Central memory CD8-positive, alpha-beta T cell (primary cell): ENCODE results near the gene MYH11.
"Not testable (repeated sequence)": the region's sequence is repeated elsewhere in the genome, so short reads cannot be mapped to it uniquely, and the experiment has no call there.

Experiments
- ATAC-seq: fragments of 150-1000 bp; cut with Tn5 transposase; replicated peaks from 2 replicates; pipeline ENCODE4 v1.10.0; 2022; ENCODE audit warnings: mild to moderate bottlenecking, moderate FRiP score, moderate number of reproducible peaks; ENCODE audit not compliant: poor library complexity, severe bottlenecking; ENCODE audit errors: extremely low read depth
- DNase-seq, 2 donors: peaks; one replicate each; pipeline ENCODE4 v3.0.0; 2021; ENCODE audit warnings: low spot score in 2 of 2
- H3K27ac Mint-ChIP-seq: one replicate; pipeline ENCODE4 v1.8.0; 2022; ENCODE audit warnings: low read depth, mild to moderate bottlenecking, moderate library complexity, mixed read lengths
- H3K27me3 Mint-ChIP-seq: one replicate; pipeline ENCODE4 v1.8.0; 2022; ENCODE audit warnings: mixed read lengths
- H3K36me3 Mint-ChIP-seq: one replicate; pipeline ENCODE4 v1.8.0; 2022; ENCODE audit warnings: mild to moderate bottlenecking, moderate library complexity, mixed read lengths; ENCODE audit not compliant: insufficient read depth
- H3K4me1 Mint-ChIP-seq: one replicate; pipeline ENCODE4 v1.8.0; 2022; ENCODE audit warnings: mixed read lengths
- H3K4me3 Mint-ChIP-seq: one replicate; pipeline ENCODE4 v1.8.0; 2022; ENCODE audit warnings: mild to moderate bottlenecking, moderate library complexity, mixed read lengths
- H3K9me3 Mint-ChIP-seq: one replicate; pipeline ENCODE4 v1.8.0; 2022; ENCODE audit warnings: mixed read lengths

Gene MYH11

DNA sequence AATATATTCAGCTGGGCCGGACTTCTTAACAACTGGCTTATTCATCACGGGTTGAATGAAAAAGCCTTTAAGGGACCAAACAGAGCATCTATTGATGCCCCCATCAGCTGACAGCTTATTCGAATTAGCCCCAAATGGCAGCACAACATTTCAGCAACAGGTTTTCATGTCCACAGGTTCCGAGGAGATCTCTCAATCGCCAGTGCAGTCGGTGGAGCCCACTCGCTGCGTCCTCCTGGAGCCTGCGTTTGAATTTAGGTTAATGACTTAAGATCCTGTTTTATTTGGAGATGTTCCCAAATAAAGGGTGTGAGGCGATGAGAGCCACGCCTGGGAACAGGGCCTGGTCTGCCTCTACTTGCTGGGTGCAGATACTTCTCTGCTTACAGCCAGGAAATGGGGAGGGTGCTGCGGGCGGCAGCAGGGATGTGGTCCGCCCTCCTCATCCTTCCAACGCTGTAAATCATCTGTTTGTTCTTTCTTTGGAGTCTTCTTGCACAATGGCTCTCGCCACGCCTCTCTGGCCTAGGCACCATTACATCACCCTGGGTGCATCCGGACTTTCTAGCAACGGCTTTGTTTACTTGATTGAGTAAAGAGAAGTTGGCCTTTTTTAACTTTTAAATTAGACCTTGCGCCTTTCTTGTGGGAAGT, 184.2 kb downstream of the MYH11 start:
- H3K4me1 Mint-ChIP-seq = peaks cover 24% of the 10 kb centered on the region
- H3K36me3 Mint-ChIP-seq = peaks cover 63% of the 10 kb centered on the region
- H3K4me3 Mint-ChIP-seq = peak overlapping the region; percentile 29
- ATAC-seq (peak; percentile 81), DNase-seq (peak; percentile 29 to 45)
- H3K9me3 Mint-ChIP-seq = no peaks in the 10 kb centered on the region
- H3K27me3 Mint-ChIP-seq = no peaks in the 10 kb centered on the region
- peak overlapping the region; percentile 79 for H3K27ac Mint-ChIP-seq

DNA sequence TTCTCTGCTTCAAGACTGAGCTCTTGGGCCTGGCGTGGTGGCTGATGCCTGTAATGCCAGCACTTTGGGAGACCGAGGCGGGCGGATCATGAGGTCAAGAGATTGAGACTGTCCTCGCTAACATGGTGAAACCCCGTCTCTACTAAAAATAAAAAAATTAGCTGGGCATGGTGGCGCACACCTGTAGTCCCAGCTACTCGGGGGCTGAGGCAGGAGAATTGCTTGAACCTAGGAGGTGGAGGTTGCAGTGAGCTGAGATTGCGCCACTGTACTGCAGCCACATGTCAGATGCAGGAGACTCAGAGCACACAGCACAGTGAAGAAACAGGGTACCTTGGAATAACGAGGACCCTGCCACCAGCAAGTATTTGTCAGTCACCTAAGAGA, 184.7 kb downstream of the MYH11 start:
- Mint-ChIP-seq H3K36me3 (peaks cover 67% of the 10 kb centered on the region), H3K4me1 (peaks cover 24% of the 10 kb centered on the region), H3K27ac (peak overlapping the region; percentile 79)
- not testable (repeated sequence) for ATAC-seq, H3K4me3 Mint-ChIP-seq, H3K9me3 Mint-ChIP-seq, DNase-seq, H3K27me3 Mint-ChIP-seq

DNA sequence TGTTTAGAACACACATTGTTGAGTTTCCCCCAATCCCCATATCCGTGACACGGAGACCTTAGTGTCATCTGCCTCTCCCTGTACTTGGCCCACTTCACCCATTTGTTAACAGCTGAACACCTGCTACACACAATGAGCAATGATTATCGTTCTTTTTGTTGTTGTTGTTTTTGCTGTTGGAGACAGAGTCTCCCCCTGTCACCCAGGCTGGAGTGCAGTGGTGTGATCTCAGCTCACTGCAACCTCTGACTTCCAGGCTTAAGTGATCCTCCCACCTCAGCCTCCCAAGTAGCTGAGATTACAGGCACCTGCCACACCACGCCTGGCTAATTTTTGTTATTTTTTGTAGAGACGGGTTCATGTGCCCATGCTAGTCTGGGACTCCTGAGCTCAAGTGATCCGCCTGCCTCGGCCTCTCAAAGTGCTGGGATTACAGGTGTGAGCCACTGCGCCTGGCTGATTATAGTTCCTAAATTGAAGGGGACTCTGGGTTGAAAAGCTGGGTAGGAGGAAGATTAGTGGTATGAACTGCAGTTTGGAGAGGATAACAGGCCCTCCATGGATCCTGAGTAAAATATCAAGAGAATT, 185.2 kb downstream of the MYH11 start:
- ATAC-seq (no peak), DNase-seq (no peak)
- peak overlapping the region; percentile 79 for H3K27ac Mint-ChIP-seq
- no peak overlapping the region for H3K4me3 Mint-ChIP-seq
- peaks cover 68% of the 10 kb centered on the region for H3K36me3 Mint-ChIP-seq
- H3K4me1 Mint-ChIP-seq = peaks cover 24% of the 10 kb centered on the region
- H3K9me3 Mint-ChIP-seq = no peaks in the 10 kb centered on the region
- no peaks in the 10 kb centered on the region for H3K27me3 Mint-ChIP-seq

DNA sequence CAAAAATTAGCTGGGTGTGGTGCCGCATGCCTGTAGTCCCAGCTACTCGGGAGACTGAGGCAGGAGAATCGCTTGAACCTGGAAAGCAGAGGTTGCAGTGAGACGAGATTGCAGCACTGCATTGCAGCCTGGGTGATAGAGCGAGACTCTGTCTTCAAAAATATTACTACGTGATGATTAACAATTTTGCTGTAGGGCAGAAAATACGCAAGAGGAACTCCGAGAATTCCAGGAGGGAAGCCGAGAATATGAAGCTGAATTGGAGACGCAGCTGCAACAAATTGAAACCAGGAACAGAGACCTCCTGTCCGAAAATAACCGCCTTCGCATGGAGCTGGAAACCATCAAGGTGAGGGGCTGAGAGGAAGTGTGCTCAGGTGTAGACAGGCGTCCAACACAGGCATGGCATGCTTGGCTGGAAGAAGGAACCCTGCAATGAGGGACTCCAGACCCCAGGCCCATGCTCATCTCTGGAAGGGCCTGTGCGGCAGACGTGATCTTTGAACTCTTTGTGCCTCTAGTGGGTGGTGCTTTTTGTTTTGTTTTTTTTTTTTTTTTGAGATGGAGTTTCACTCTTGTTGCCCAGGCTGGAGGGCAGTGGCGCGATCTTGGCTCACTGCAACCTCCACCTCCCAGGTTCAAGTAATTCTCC, 189.6 kb downstream of the MYH11 start:
- Mint-ChIP-seq H3K27me3 (no peaks in the 10 kb centered on the region), H3K36me3 (peaks cover 71% of the 10 kb centered on the region), H3K4me3 (no peak overlapping the region), H3K27ac (no peak overlapping the region), H3K9me3 (no peaks in the 10 kb centered on the region), H3K4me1 (peaks cover 11% of the 10 kb centered on the region)
- no peak for DNase-seq
- ATAC-seq = no peak

DNA sequence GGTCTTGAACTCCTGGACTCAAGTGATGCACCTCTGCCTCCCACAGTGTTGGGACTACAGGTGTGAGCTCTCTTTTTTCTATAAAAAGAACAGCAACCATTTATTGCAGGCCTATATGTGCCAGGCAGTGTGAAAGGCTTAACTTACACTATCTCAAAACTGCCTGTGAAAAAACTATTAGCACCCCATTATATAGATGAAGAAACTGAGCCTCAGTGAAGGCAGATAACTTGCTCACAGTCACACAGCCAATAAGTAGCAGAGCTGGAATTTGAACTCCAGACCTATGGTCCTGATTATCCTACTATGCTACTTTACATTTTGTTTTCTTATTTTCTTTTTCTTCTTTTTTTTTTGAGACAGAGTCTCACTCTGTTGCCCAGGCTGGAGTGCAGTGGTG, 191.7 kb downstream of the MYH11 start:
- Mint-ChIP-seq H3K9me3 (no peaks in the 10 kb centered on the region), H3K27me3 (no peaks in the 10 kb centered on the region), H3K4me1 (peaks cover 26% of the 10 kb centered on the region), H3K36me3 (peaks cover 68% of the 10 kb centered on the region), H3K27ac (no peak overlapping the region), H3K4me3 (no peak overlapping the region)
- DNase-seq (no peak), ATAC-seq (no peak)

DNA sequence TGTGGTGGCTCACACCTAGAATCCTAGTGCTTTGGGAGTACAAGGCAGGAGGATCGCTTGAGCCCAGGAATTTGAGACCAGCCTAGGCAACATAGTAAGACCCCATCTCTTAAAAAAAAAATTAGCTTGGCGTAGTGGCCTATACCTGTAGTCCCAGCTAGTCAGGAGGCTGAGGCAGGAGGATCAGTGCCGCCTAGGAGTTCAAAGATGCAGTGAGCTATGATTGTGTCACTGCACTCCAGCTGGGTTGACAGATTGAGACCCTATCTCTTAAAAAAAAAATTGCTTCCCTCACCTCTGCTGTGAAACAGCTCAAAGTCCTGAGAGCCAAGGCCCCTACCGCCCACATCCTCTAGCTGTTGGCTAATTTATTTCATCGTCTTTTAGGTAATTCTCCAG, 196.6 kb downstream of the MYH11 start:
- Mint-ChIP-seq H3K4me3 (peak overlapping the region; percentile 29), H3K27me3 (no peaks in the 10 kb centered on the region), H3K36me3 (peaks cover 28% of the 10 kb centered on the region), H3K27ac (peak overlapping the region; percentile 5), H3K9me3 (no peaks in the 10 kb centered on the region), H3K4me1 (peaks cover 50% of the 10 kb centered on the region)
- ATAC-seq = no peak
- no peak for DNase-seq

DNA sequence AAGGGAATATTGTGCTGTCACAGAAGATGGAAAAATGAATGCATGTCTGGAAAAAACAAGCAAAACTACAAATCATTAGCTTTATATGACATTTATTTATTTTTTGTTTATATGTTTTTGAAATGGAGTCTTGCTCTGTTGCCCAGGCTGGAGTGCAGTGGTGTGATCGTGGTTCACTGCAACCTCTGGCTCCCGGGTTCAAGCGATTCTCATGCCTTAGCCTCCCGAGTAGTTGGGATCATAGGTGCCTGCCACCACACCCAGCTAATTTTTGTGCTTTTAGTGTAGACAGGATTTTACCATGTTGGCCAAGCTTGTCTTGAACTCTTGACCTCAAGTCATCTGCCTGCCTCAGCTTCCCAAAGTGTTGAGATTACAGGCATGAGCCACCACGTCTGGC, 198.3 kb downstream of the MYH11 start:
- Mint-ChIP-seq H3K27me3 (no peaks in the 10 kb centered on the region), H3K4me1 (peaks cover 55% of the 10 kb centered on the region), H3K36me3 (peaks cover 23% of the 10 kb centered on the region), H3K4me3 (peak overlapping the region; percentile 19), H3K9me3 (no peaks in the 10 kb centered on the region), H3K27ac (peak overlapping the region; percentile 5)
- no peak for DNase-seq
- no peak for ATAC-seq

DNA sequence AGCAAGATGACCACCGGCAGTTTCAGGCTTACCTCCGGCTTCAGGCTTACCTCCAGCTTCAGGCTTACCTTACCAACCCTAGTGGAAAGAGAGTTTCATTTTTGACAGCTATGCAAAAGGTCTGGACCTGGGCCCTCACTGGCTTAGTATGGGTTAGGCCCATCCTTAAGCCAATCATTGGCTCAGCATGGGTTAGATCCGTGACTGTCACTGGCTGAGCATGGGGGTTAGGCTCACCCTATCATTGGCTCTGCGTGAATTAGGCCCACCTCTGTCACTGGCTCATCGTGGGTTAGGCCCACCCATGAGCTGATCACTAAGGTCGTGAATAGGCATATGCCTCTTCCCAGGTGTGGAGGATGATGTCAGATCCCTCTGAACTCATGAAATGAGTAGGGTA, 198.7 kb downstream of the MYH11 start:
- Mint-ChIP-seq H3K36me3 (peaks cover 22% of the 10 kb centered on the region), H3K27me3 (no peaks in the 10 kb centered on the region), H3K4me3 (no peak overlapping the region), H3K27ac (peak overlapping the region; percentile 5), H3K9me3 (no peaks in the 10 kb centered on the region), H3K4me1 (peaks cover 58% of the 10 kb centered on the region)
- ATAC-seq = no peak
- no peak for DNase-seq

DNA sequence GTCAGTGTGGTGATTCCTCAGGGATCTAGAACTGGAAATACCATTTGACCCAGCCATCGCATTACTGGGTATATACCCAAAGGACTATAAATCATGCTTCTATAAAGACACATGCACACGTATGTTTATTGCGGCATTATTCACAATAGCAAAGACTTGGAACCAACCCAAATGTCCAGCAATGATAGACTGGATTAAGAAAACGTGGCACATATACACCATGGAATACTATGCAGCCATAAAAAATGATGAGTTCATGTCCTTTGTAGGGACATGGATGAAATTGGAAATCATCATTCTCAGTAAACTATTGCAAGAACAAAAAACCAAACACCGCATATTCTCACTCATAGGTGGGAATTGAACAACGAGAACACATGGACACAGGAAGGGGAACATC, 201.3 kb downstream of the MYH11 start:
- H3K27ac Mint-ChIP-seq, H3K4me3 Mint-ChIP-seq, H3K27me3 Mint-ChIP-seq, DNase-seq, ATAC-seq, H3K9me3 Mint-ChIP-seq: not testable (repeated sequence)
- peaks cover 58% of the 10 kb centered on the region for H3K4me1 Mint-ChIP-seq
- H3K36me3 Mint-ChIP-seq = peaks cover 21% of the 10 kb centered on the region

DNA sequence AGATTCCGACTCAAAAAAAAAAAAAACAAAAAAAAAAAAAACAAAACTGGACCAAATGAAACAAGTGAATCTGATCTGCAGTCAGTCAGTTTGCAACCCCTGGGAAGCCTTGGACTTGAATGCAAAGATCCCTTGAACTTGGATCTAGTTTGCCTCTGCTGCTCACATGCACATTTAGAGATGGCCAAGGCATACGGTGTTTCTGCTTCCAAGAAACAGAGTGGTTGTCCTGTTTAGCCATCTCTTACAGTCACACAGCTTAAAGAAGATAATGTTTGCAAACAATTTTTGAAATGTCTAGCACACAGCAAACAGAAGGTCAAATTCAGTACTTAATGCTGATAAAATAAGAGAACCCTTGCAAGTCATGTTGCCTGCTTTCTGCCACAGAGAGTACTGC, 202.2 kb downstream of the MYH11 start:
- no peak overlapping the region for H3K4me3 Mint-ChIP-seq
- H3K27ac Mint-ChIP-seq = no peak overlapping the region
- no peaks in the 10 kb centered on the region for H3K9me3 Mint-ChIP-seq
- H3K4me1 Mint-ChIP-seq = peaks cover 58% of the 10 kb centered on the region
- peaks cover 23% of the 10 kb centered on the region for H3K36me3 Mint-ChIP-seq
- no peaks in the 10 kb centered on the region for H3K27me3 Mint-ChIP-seq
- ATAC-seq (no peak), DNase-seq (no peak)

DNA sequence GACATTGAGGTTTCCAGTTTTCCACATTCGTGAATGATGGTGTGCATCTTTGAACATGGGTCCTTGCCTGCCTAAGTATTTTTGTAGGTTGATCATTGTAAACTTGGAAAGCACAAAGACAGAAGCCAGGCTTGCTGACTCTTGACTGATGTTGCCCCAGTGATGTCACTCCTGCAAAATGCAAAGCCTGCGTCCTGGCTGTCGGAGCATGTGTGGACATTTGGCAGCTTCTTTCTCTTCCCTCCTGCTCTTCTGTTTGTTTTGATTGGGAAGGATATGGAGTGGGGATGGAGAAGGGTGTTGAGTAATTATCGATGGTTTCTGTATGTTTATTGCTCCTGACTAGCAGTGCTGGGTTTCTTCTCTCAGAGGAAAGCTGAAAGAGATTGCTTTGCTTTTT, 203.6 kb downstream of the MYH11 start:
- Mint-ChIP-seq H3K4me1 (peaks cover 50% of the 10 kb centered on the region), H3K36me3 (peaks cover 23% of the 10 kb centered on the region), H3K27ac (peak overlapping the region; percentile 49), H3K27me3 (no peaks in the 10 kb centered on the region), H3K9me3 (no peaks in the 10 kb centered on the region), H3K4me3 (peak overlapping the region; percentile 38)
- no peak for DNase-seq
- ATAC-seq = no peak
